ENCODE measurements around the gene SALL1. TPM values are rescaled to one million over a fixed set of nuclear protein-coding genes. Genes with fewer than 3 reads are reported as not detected.

SALL1 gene
- total RNA-seq, 1 donor from 2014 or later = 0.73 TPM

DNA sequence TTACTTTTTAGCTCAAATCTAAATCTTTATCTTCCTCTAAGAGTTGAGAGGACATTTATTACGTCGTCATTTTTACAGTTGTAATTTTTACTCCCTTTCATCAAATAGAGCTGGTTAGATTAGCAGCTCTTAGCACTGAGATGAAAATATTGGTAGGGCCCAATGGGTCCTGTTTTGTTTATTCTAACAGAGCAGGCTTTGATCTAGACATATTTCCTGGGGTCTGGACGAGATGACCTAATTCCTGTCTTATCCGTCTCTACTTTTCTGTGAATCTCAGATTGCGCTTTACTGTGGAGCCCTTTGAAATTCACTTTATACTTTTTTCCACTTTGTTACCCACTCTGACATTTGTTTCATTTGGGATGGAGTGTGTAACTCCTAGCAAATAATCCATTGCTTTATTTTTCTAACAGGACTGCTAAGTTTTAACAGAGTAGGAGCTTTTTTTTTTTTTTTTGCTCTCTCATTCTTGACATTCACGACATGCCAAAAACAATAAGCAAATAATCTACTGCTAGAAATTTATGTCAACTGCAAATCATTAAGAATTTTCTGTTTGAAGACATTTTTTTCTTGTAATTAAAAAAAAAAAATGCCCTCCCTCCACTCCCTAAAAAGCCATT, 18.5 kb downstream of the SALL1 start:
- Mint-ChIP-seq H3K36me3 (ENCODE audit: unreplicated experiment) (no peaks in the 10 kb centered on the region), H3K27me3 (ENCODE audit: unreplicated experiment) (peaks cover 10% of the 10 kb centered on the region), H3K9me3 (ENCODE audit: unreplicated experiment) (no peaks in the 10 kb centered on the region), H3K27ac (ENCODE audit: unreplicated experiment) (no peak overlapping the region), H3K4me1 (ENCODE audit: unreplicated experiment) (peaks cover 5% of the 10 kb centered on the region), H3K4me3 (ENCODE audit: unreplicated experiment) (no peak overlapping the region)
- TF ChIP-seq, protein P1, sequence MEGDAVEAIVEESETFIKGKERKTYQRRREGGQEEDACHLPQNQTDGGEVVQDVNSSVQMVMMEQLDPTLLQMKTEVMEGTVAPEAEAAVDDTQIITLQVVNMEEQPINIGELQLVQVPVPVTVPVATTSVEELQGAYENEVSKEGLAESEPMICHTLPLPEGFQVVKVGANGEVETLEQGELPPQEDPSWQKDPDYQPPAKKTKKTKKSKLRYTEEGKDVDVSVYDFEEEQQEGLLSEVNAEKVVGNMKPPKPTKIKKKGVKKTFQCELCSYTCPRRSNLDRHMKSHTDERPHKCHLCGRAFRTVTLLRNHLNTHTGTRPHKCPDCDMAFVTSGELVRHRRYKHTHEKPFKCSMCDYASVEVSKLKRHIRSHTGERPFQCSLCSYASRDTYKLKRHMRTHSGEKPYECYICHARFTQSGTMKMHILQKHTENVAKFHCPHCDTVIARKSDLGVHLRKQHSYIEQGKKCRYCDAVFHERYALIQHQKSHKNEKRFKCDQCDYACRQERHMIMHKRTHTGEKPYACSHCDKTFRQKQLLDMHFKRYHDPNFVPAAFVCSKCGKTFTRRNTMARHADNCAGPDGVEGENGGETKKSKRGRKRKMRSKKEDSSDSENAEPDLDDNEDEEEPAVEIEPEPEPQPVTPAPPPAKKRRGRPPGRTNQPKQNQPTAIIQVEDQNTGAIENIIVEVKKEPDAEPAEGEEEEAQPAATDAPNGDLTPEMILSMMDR (IDR thresholded peaks at IDR 0.05) = no peak
- DNase-seq (ENCODE audit: extremely low spot score, unreplicated experiment) = no peak

DNA sequence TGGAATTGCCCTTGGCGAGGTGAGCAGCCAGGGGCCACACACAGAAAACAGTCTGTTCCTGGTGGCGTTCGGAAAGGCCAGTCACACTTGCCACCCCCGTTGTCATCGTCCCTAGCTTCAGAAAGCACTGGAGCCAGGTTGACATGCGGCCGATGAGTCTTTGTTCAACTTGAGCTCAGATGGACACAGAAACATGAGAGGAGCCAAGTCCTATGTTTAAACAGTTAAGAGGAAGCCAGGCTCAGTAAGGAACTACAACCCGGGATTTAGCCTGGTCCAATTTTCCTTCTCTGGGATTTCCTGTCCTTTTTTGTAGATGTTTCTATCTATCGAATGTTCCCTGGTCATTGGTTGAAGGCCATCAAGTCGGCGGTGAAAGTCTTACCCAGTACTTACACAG, 19.5 kb downstream of the SALL1 start:
- H3K9me3 Mint-ChIP-seq (ENCODE audit: unreplicated experiment) = no peaks in the 10 kb centered on the region
- no peak overlapping the region for H3K27ac Mint-ChIP-seq (ENCODE audit: unreplicated experiment)
- peaks cover 10% of the 10 kb centered on the region for H3K27me3 Mint-ChIP-seq (ENCODE audit: unreplicated experiment)
- peaks cover 5% of the 10 kb centered on the region for H3K4me1 Mint-ChIP-seq (ENCODE audit: unreplicated experiment)
- H3K4me3 Mint-ChIP-seq (ENCODE audit: unreplicated experiment) = no peak overlapping the region
- TF ChIP-seq, protein P1 (IDR thresholded peaks at IDR 0.05) = no peak
- no peak for DNase-seq (ENCODE audit: extremely low spot score, unreplicated experiment)
- no peaks in the 10 kb centered on the region for H3K36me3 Mint-ChIP-seq (ENCODE audit: unreplicated experiment)

DNA sequence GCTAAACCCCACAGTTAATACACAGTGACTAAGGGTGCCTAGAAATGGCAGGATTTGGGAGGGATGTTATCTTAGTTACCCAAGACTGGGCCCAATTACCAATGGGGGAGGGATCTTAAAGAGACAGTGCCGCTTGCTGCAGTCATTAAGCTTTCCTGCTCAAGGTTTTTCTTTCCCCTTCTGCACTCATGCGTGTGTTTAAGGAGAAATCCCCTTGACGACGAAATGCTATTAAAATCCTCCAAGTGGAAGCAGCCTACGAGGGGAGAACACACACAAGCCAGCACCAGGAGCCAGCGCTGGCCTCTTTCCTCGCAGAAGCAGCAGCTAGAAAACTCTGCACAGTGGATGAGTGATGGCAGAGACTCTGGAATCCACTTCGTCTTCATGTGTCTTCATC, 22.0 kb downstream of the SALL1 start:
- Mint-ChIP-seq H3K9me3 (ENCODE audit: unreplicated experiment) (no peaks in the 10 kb centered on the region), H3K27me3 (ENCODE audit: unreplicated experiment) (peaks cover 7% of the 10 kb centered on the region), H3K4me1 (ENCODE audit: unreplicated experiment) (peaks cover 3% of the 10 kb centered on the region), H3K4me3 (ENCODE audit: unreplicated experiment) (no peak overlapping the region), H3K27ac (ENCODE audit: unreplicated experiment) (no peak overlapping the region), H3K36me3 (ENCODE audit: unreplicated experiment) (no peaks in the 10 kb centered on the region)
- DNase-seq (ENCODE audit: extremely low spot score, unreplicated experiment) = no peak
- TF ChIP-seq, protein P1 (IDR thresholded peaks at IDR 0.05) = no peak

DNA sequence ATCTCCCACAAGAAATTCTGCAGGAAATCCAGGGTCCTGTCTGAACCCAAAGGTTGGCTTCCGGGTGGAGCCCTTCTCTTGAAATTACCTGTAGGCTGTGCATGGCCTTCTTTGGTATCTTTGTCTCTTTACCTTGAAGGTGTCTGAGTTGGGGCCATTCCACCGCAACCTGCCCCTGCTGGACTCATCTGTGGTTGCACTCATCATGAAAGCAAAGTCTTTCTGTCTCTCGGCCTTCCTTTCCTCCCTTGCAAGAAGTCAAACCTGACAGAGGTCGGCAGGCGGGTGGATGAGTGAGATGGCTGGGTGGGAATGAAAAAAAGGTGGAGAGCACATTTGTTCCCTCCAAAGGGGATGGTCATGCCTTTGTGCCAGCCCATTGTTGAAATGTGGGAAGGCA, 25.1 kb downstream of the SALL1 start:
- Mint-ChIP-seq H3K4me3 (ENCODE audit: unreplicated experiment) (no peak overlapping the region), H3K4me1 (ENCODE audit: unreplicated experiment) (no peaks in the 10 kb centered on the region), H3K27me3 (ENCODE audit: unreplicated experiment) (peaks cover 10% of the 10 kb centered on the region), H3K27ac (ENCODE audit: unreplicated experiment) (no peak overlapping the region), H3K9me3 (ENCODE audit: unreplicated experiment) (no peaks in the 10 kb centered on the region), H3K36me3 (ENCODE audit: unreplicated experiment) (no peaks in the 10 kb centered on the region)
- no peak for DNase-seq (ENCODE audit: extremely low spot score, unreplicated experiment)
- TF ChIP-seq, protein P1 (IDR thresholded peaks at IDR 0.05) = no peak

DNA sequence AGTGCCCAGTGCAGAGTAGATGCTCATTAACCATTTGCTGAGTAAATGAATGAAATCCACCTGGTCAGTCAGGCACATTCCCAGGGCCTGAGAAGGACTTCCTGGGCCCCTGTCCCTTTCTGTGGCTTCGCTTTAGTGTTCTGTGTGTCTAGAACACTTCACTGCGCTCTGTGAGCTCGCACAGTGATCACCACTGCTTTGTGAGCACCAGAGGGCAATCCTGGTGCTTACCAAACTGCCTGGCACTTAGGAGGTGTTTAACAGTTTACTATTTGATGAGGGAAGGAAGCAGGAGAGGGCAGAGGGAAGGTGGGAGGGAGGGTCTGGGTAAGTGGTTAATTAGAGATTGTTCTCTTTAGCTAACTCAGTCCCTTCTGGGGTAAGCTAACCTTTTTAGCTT, 26.2 kb downstream of the SALL1 start:
- H3K9me3 Mint-ChIP-seq (ENCODE audit: unreplicated experiment) = no peaks in the 10 kb centered on the region
- peaks cover 11% of the 10 kb centered on the region for H3K27me3 Mint-ChIP-seq (ENCODE audit: unreplicated experiment)
- TF ChIP-seq, protein P1 (IDR thresholded peaks at IDR 0.05) = no peak
- H3K27ac Mint-ChIP-seq (ENCODE audit: unreplicated experiment) = no peak overlapping the region
- H3K4me1 Mint-ChIP-seq (ENCODE audit: unreplicated experiment) = no peaks in the 10 kb centered on the region
- no peak for DNase-seq (ENCODE audit: extremely low spot score, unreplicated experiment)
- H3K4me3 Mint-ChIP-seq (ENCODE audit: unreplicated experiment) = no peak overlapping the region
- no peaks in the 10 kb centered on the region for H3K36me3 Mint-ChIP-seq (ENCODE audit: unreplicated experiment)

Measured in osteocyte (in vitro differentiated cells).